Measurements from ENCODE around the gene PAK2. TPM values are rescaled to one million over a fixed set of nuclear protein-coding genes. Genes with fewer than 3 reads are reported as not detected.
"Not testable (repeated sequence)": the region's sequence is repeated elsewhere in the genome, so short reads cannot be mapped to it uniquely, and the experiment has no call there.

The PAK2 gene
- total RNA-seq, 2 donors from 2014 or later, result 27.5 to 28.3 TPM

GRCh38 chr3:196812853-196813252 is 73.2 kb downstream of the PAK2 start:
- WGBS, 2 donors, result 88 to 89% methylated on average over 7 of the region's 7 CpGs
- no peaks in the 10 kb centered on the region for H3K4me1 ChIP-seq
- TF ChIP-seq POLR2A (IDR thresholded peaks at IDR 0.05) (no peak), CTCF (IDR thresholded peaks at IDR 0.05) (no peak)
- no peaks in the 10 kb centered on the region for H3K27me3 ChIP-seq
- no peak for ATAC-seq
- intact Hi-C loops (cut with DNase I), result no loop called here
- peaks cover 0 to 21% of the 10 kb centered on the region in 2 donors for H3K36me3 ChIP-seq (replicated peaks in 1 of 2; ENCODE audit: insufficient read depth in 1 of 2, low read depth in 2 of 2)
- no peaks in the 10 kb centered on the region for H3K9me3 ChIP-seq
- no peak overlapping the region for H3K4me3 ChIP-seq
- H3K27ac ChIP-seq, result no peak overlapping the region
- DNase-seq, result no peak

- peaks cover 0 to 25% of the 10 kb centered on the region in 2 donors for H3K36me3 ChIP-seq (replicated peaks in 1 of 2; ENCODE audit: insufficient read depth in 1 of 2, low read depth in 2 of 2)
- ATAC-seq (no peak), DNase-seq (no peak)
- 80 to 84% methylated on average over 5 of the region's 5 CpGs for WGBS, 2 donors
- no peaks in the 10 kb centered on the region for H3K9me3 ChIP-seq
- H3K27ac ChIP-seq, result no peak overlapping the region
- H3K4me1 ChIP-seq, result no peaks in the 10 kb centered on the region
- H3K4me3 ChIP-seq, result no peak overlapping the region
- TF ChIP-seq CTCF (IDR thresholded peaks at IDR 0.05) (no peak), POLR2A (IDR thresholded peaks at IDR 0.05) (no peak)
- no peaks in the 10 kb centered on the region for H3K27me3 ChIP-seq
- intact Hi-C loops (cut with DNase I), result no loop called here
These were observed 74.2 kb downstream of the PAK2 start for GRCh38 chr3:196813903-196814302.

DNA sequence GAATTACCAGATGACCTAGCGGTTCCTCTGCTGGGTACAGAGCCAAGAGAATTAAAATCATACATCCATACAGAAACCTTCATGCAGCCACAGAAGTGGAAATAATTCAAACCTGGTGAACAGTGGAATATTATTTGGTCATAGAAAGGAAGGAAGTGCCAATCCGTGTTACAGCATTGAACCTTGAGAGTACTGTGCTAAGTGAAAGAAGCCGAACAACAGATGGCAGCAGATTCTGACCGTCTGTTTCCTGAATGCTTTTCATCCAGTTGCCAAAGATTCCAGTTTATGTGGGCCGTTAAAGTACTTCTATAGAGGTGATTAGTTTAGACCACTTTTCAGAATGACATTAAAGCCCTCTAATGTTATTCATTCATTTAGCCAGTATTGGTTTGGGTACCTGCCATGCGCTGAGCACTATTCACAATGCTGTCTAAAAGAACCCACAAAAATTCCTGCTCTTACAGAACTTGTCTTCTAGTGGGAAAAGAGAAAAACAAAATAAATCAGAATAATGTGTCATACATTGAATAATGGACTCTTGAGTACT is 82.2 kb downstream of the PAK2 start:
- no peaks in the 10 kb centered on the region for H3K27me3 ChIP-seq
- no peaks in the 10 kb centered on the region for H3K9me3 ChIP-seq
- WGBS, 2 donors, result 89 to 97% methylated on average over 6 of the region's 6 CpGs
- DNase-seq (no peak), ATAC-seq (no peak)
- TF ChIP-seq POLR2A (IDR thresholded peaks at IDR 0.05) (no peak), CTCF (IDR thresholded peaks at IDR 0.05) (no peak)
- no peaks in the 10 kb centered on the region for H3K4me1 ChIP-seq
- H3K4me3 ChIP-seq, result no peak overlapping the region
- peaks cover 4 to 28% of the 10 kb centered on the region in 2 donors for H3K36me3 ChIP-seq (replicated peaks in 1 of 2; ENCODE audit: insufficient read depth in 1 of 2, low read depth in 2 of 2)
- H3K27ac ChIP-seq, result no peak overlapping the region
- intact Hi-C loops (cut with DNase I), result no loop called here

- 89 to 96% methylated on average over 3 of the region's 3 CpGs for WGBS, 2 donors
- not testable (repeated sequence) for H3K27me3 ChIP-seq
These were observed 90.0 kb downstream of the PAK2 start for GRCh38 chr3:196829651-196830050.

DNA sequence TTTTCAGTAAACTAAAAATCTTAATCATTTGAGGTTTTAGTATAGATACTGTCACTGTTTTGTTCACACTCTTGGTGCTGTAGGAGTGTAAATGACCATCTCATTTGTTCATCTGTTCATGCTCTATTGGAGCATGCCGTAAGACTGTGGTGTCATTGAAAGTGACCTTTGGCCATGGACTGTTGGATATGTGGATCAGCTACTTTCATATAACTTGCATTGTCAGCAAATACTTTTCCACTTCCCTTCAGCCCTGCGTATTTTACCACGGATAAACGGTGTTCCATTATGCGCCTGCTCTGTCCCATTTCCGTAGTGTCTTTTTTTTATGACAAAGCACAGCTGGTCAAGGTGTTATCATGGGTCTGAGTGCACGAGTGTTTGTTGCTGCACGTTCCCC is 95.4 kb downstream of the PAK2 start:
- ATAC-seq, result no peak
- WGBS, 2 donors, result 62 to 65% methylated on average over 8 of the region's 8 CpGs
- Histone ChIP-seq H3K4me3 (no peak overlapping the region), H3K27ac (no peak overlapping the region), H3K4me1 (no peaks in the 10 kb centered on the region), H3K9me3 (no peaks in the 10 kb centered on the region), H3K36me3 (replicated peaks in 1 of 2; ENCODE audit: insufficient read depth in 1 of 2, low read depth in 2 of 2) (peaks cover 0 to 4% of the 10 kb centered on the region in 2 donors), H3K27me3 (no peaks in the 10 kb centered on the region)
- TF ChIP-seq CTCF (IDR thresholded peaks at IDR 0.05) (no peak), POLR2A (IDR thresholded peaks at IDR 0.05) (no peak)
- no peak for DNase-seq
- intact Hi-C loops (cut with DNase I), result no loop called here

More at GRCh38 chr3:196829651-196830050, 90.0 kb downstream of the PAK2 start:
- H3K27ac ChIP-seq; H3K36me3 ChIP-seq (replicated peaks in 1 of 2; ENCODE audit: insufficient read depth in 1 of 2, low read depth in 2 of 2); H3K4me1 ChIP-seq; H3K4me3 ChIP-seq; H3K9me3 ChIP-seq; intact Hi-C loops (cut with DNase I); ATAC-seq; DNase-seq: not testable (repeated sequence)

GRCh38 chr3:196836626-196837025 is 97.0 kb downstream of the PAK2 start:
- H3K27ac ChIP-seq; H3K36me3 ChIP-seq (replicated peaks in 1 of 2; ENCODE audit: insufficient read depth in 1 of 2, low read depth in 2 of 2); DNase-seq; H3K4me3 ChIP-seq; H3K4me1 ChIP-seq; H3K9me3 ChIP-seq; intact Hi-C loops (cut with DNase I); H3K27me3 ChIP-seq; ATAC-seq: not testable (repeated sequence)
- 82 to 100% methylated on average over 1 of the region's 1 CpG for WGBS, 2 donors

Data from body of pancreas (tissue), 4 donors.